Left colon (tissue), 2 donors: ENCODE results near the gene STXBP1. TPM values are rescaled to one million over a fixed set of nuclear protein-coding genes. Genes with fewer than 3 reads are reported as not detected.

Experiments used
- ATAC-seq: fragments of 200-7000 bp; cut with Tn5 transposase; one replicate; pipeline ENCODE4 v1.9.1; 2020; ENCODE audit warnings: mild to moderate bottlenecking, moderate library complexity
- DNase-seq, 2 donors: peaks; one replicate each; pipeline ENCODE4 v3.0.0-alpha.2; 2020
- intact Hi-C, 2 donors: fragments of 100-400 bp; cut with DNase I in 1 of 2; cut with micrococcal nuclease in 1 of 2; formaldehyde crosslinking; loops; one replicate each; pipeline versions ENCODE4 v1.11.2 to v1.14.0; 2022; cut with DNase I, micrococcal nuclease
- total RNA-seq, 2 donors: library from RNA; stranded (reverse); fragmentation: NEBNext Ultra II Directional; extraction: Animal tissue kit (Norgen Biotek cat#: 25700); gene quantifications; one replicate each; pipeline ENCODE4 v1.2.1, GENCODE V29; 2021
- donor health status: DM: no; HTN: no; CAD: no.
- donor health status: DM: yes; HTN: yes; CAD: no.

The STXBP1 gene
- total RNA-seq, 2 donors from 2014 or later: 9.0 to 15.0 TPM

DNA sequence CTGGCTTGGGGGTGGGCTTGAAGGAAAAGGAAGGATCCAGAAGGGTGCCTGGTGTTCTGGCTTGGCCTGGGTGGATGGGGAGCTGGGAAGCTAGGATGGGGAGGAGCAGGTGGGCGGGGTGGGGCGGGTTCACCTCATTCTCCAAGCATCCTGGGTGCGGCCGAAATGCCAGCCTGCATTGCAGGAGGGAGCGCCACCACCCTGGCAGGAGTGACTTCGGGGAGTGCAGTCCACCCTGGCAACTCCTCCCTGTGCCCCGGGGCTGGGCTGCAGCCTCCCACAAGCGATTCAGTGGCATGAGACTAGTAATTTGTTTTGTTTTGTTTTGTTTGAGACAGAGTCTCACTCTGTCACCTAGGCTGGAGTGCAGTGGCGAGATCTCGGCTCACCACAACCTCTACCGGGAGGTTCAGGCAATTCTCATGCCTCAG is 109.3 kb downstream of the STXBP1 start:
- DNase-seq (peak; percentile 59 to 71), ATAC-seq (peak; percentile 80)
- intact Hi-C loops: no loop called here

GRCh38 chr9:127722055-127722745 is 110.1 kb downstream of the STXBP1 start:
- ATAC-seq: peak; percentile 61
- intact Hi-C loops: no loop called here
- DNase-seq: peak in 1 of 2 donors; percentile 53

DNA sequence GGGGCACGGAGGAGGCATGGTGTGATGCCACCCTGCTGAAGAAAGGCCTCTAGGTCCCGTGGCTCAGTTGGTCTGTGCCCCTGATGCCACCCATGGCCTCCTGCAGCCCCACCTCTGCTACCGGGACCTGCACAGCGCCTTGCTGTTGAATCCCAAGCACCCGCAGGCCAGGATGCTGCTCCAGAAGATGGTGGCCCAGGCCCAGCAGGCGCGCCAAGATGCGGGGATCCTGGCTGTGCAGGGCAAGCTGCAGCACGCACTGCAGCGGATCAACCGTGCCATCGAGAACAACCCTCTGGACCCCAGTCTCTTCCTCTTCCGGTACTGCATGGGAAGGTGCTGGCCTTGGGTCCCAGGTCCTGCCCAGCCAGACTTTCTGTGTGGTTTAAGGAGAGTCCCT is 110.9 kb downstream of the STXBP1 start:
- intact Hi-C loops: no loop called here
- DNase-seq (no peak), ATAC-seq (no peak)

DNA sequence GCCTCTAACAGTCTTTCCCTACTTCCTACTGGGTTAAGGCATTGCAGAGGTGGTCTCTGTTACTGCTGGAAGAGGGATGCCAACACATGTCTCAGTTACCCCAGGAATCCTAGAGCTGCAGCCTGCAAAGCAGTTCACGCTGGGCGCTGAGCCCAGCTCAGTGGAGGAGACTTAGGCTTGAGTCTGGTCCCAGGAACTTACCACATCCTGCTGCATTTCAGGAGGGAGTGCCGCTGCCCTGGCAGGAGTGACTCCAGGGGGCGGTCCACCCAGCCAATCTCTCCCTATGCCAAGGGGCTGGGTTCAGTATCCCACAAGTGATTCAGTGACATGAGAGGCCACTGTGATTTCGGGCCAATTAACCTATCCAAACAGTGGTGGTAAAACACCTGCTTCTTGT is 111.4 kb downstream of the STXBP1 start:
- DNase-seq (no peak), ATAC-seq (peak; percentile 47)
- intact Hi-C loops: no loop called here

DNA sequence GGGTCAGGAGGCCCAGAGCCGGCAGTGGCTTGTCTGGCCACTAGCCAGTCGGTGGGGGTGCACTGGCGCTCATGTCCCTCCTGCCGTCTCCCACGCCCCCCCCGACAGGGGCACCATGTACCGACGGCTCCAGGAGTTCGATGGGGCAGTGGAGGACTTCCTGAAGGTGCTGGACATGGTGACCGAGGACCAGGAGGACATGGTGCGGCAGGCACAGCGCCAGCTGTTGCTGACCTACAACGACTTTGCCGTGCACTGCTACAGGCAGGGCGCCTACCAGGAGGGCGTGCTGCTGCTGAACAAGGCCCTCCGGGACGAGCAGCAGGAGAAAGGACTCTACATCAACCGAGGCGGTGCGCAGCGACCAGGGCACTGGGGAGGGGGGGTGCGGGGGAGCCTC is 111.9 kb downstream of the STXBP1 start:
- DNase-seq (no peak), ATAC-seq (peak; percentile 54)
- intact Hi-C loops: no loop called here

GRCh38 chr9:127726871-127727270 is 114.8 kb downstream of the STXBP1 start:
- ATAC-seq: no peak
- DNase-seq: no peak
- intact Hi-C loops: no loop called here

DNA sequence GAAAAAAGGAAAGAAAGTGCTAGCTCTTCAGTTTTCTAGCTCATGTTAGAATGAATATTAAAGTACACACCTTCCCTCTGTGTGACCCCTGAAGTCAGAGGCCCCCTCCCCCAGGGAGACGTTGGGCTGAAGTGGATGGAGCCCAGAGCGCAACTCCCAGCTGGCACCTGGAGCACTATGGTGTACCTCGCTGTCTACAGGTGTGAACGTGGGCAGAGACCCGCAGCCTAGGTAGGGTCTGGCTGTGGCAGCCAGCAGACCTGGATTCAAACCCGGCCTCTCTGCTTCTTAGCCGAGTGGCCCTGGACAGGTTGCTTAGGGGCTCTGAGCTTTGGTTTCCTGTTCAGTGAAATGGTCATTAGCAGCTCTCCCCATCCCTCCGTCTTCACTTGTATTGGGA is 116.7 kb downstream of the STXBP1 start:
- ATAC-seq (no peak), DNase-seq (no peak)
- intact Hi-C loops: no loop called here

GRCh38 chr9:127729522-127730256 is 117.6 kb downstream of the STXBP1 start:
- intact Hi-C loops: loop anchor here (5.0 to 10.0 kb wide), 3 partner anchors 137 to 225 kb away; no protein-coding TSS in a partner anchor
- DNase-seq: no peak
- ATAC-seq: no peak

- intact Hi-C loops: loop anchor here (5.0 to 10.0 kb wide), 3 partner anchors 138 to 225 kb away; no protein-coding TSS in a partner anchor
- ATAC-seq: no peak
- no peak for DNase-seq
These were observed 118.2 kb downstream of the STXBP1 start for GRCh38 chr9:127730262-127730661.

DNA sequence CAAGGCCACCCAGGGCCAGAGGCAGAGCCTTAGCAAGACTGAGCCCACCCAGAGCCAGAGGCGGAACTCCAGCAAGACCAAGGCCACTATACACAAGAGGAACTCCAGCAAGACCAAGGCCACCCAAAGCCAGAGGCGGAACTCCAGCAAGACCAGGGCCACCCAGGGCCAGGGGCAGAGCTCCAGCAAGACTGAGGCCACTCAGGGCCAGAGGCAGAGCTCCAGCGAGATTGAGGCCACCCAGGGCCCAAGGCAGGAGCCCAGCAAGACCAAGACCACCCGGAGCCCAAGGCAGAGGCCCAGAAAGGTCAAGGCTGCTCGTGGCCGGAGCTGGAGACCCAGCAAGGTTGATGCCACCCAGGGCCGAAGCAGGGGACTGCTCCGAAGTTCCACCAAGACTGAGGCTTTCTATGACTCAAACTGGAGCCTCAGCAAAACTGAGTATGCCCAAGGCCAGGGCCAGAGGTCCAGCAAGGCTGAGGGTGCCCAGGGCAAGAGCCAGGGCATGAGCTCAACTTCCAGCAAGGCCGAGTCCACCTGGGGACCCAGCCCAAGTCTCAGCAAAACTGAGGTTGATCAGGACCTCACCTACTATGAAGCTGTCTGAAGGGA is 118.8 kb downstream of the STXBP1 start:
- ATAC-seq: no peak
- intact Hi-C loops: loop anchor here (5.0 to 10.0 kb wide), 3 partner anchors 139 to 226 kb away; no protein-coding TSS in a partner anchor
- DNase-seq: no peak

DNA sequence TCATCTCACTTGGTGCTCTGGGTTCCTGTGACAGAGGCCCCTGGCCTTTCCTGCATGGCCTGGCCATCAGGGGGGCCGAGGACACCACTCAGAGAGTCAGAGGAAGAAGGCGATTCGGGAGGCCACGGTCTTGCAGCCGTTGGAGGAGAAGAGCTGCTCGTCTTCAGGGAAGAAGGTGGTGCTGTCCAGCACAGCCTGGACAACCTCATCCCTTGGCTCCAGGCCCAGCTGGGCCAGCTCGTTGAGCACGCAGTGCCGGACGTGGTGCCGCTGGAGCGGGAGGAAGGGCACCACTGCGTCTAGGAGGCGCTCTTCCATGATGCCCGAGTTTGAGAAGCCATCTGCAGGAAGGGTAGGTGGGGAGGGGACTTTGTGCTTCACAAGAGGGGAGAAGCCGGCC is 119.9 kb downstream of the STXBP1 start:
- intact Hi-C loops: loop anchor here (5.0 to 10.0 kb wide), 3 partner anchors 140 to 227 kb away; no protein-coding TSS in a partner anchor
- no peak for DNase-seq
- no peak for ATAC-seq

GRCh38 chr9:127732444-127732843 is 120.4 kb downstream of the STXBP1 start:
- DNase-seq (no peak), ATAC-seq (no peak)
- intact Hi-C loops: loop anchor here (5.0 to 10.0 kb wide), 3 partner anchors 140 to 228 kb away; no protein-coding TSS in a partner anchor

DNA sequence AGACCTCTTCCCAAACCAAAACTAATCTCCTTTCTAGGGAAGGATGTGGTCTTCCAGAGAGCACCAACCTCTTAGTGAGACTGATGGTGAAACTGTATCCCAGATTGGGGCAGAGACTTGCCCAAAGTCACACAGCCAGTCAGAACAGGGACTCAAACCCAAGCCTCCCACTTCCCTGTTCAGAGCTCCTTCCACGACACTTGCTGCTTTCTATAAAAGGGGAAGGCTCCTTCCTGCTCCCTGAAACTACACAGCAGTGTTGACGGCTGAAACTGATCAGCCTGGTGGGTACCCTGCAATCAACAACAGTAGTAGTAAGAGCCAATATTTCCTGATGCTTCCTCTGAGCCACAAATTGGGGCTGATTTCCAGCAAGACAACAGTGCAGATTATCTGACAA is 121.5 kb downstream of the STXBP1 start:
- DNase-seq: no peak
- intact Hi-C loops: loop anchor here (5.0 to 10.0 kb wide), 3 partner anchors 141 to 229 kb away; no protein-coding TSS in a partner anchor
- ATAC-seq: no peak

- DNase-seq (no peak), ATAC-seq (no peak)
- intact Hi-C loops: loop anchor here (5.0 to 10.0 kb wide), 3 partner anchors 142 to 229 kb away; no protein-coding TSS in a partner anchor
These were observed 122.2 kb downstream of the STXBP1 start for GRCh38 chr9:127734247-127734746.

- intact Hi-C loops: loop anchor here (5.0 to 10.0 kb wide), 5 partner anchors 47 to 230 kb away; no protein-coding TSS in a partner anchor
- DNase-seq (peak; percentile 96 to 98), ATAC-seq (peak; percentile 95)
These were observed 122.9 kb downstream of the STXBP1 start, which contains the start of gene TOR2A for GRCh38 chr9:127734747-127735529. TSS of gene TOR2A (minus strand) at chr9:127735294. CDS start at chr9:127735270, 24 bp downstream.

DNA sequence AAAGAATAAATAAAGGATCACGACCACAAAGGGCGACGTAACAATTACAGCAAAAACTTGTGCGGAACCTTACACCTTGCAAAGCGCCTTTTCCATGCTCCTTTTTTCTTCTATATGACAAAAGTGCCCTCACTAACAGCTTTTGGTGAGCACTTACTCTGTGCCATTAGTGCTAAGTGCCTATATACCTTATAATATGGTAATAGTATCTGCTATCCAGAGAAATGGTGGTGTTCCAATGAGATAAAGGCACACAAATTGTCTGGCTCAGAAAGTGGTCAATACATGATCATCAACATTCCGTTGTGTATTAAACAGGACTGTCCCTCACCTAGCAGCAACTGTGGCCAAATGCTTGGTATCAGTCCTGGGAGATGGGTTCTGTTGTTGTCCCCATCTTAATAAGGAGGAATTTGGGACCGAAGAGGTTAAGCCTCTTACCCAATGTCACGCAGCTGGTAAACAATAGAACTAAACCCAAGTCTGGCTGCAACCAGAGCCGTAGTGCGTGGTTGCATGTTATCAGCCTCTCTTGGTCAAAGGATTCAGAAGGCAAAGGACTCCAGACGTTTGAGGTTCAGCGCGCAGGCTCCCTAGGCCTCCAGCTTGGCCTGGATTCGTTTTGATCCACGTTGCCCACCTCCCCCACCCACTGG is 123.6 kb downstream of the STXBP1 start:
- DNase-seq (no peak), ATAC-seq (no peak)
- intact Hi-C loops: loop anchor here in 1 of 2 donors (5.0 to 10.0 kb wide), 3 partner anchors 47 to 231 kb away; no protein-coding TSS in a partner anchor

GRCh38 chr9:127738666-127739065 is 126.6 kb downstream of the STXBP1 start:
- ATAC-seq: no peak
- intact Hi-C loops: loop anchor here in 1 of 2 donors (5.0 to 10.0 kb wide), 3 partner anchors 44 to 234 kb away; no protein-coding TSS in a partner anchor

More at GRCh38 chr9:127738666-127739065, 126.6 kb downstream of the STXBP1 start:
- DNase-seq: no peak
